Uterus (tissue), 2 donors: ENCODE measurements around the gene LCE3D.

ENCODE experiments used
- CTCF ChIP-seq, 4 experiments: fragments of 200-600 bp in 2 of 4; fragments of 450-650 bp in 2 of 4; sonication (generic) in 2 of 4; IDR thresholded peaks; one replicate each; pipeline ENCODE4 v1.5.1; 2016 to 2019; ENCODE audit warnings: antibody characterized with exemption in 4 of 4, mild to moderate bottlenecking in 2 of 4, moderate library complexity in 1 of 4
- POLR2A ChIP-seq, 2 donors: fragments of 450-650 bp; IDR thresholded peaks; one replicate each; pipeline ENCODE4 v1.6.1; 2016; ENCODE audit warnings: antibody characterized with exemption in 2 of 2, mild to moderate bottlenecking in 1 of 2, moderate library complexity in 1 of 2

- TF ChIP-seq CTCF (IDR thresholded peaks at IDR 0.05) (no peak), POLR2A (IDR thresholded peaks at IDR 0.05) (no peak)
Observed at GRCh38 chr1:152535774-152536173, 44.5 kb downstream of the LCE3D start.
